Thyroid gland (tissue), 4 donors: ENCODE results near the gene COX19.

Source experiments
- CTCF ChIP-seq, 6 experiments: fragments of 200-600 bp in 3 of 6; fragments of 450-650 bp in 3 of 6; sonication (generic) in 3 of 6; IDR thresholded peaks; one replicate each; pipeline ENCODE4 v1.5.1; 2016 to 2019; ENCODE audit warnings: antibody characterized with exemption in 6 of 6, mild to moderate bottlenecking in 2 of 6, inconsistent platforms in 1 of 6, moderate library complexity in 1 of 6
- POLR2A ChIP-seq, 2 donors: fragments of 450-650 bp; IDR thresholded peaks; one replicate each; pipeline ENCODE4 v1.6.1; 2017; ENCODE audit warnings: antibody characterized with exemption in 2 of 2, mild to moderate bottlenecking in 2 of 2, moderate library complexity in 1 of 2

GRCh38 chr7:927031-927671 lies 48.2 kb downstream of the COX19 start:
- no peak for TF ChIP-seq CTCF (IDR thresholded peaks at IDR 0.05)
- no peak for TF ChIP-seq POLR2A (IDR thresholded peaks at IDR 0.05)
